A673 (cell line): ENCODE results near the gene PDE6D. TPM values are rescaled to one million over a fixed set of nuclear protein-coding genes. Genes with fewer than 3 reads are reported as not detected.
A peak's percentile ranks its signal among the peaks of the same experiment; 100 is the strongest.

Experiments used
- BruUV-seq: library from RNA; stranded (reverse); fragments of 400-500 nt; replicated peaks from 2 replicates; lab custom pipeline; 2021; lab: Mats Ljungman, UMichigan
- CTCF ChIA-PET: fragments of 300-600 bp; sonication (Branson Sonifier 250); formaldehyde crosslinking; loops from one replicate; lab custom pipeline; 2022; ENCODE audit warnings: antibody characterized with exemption; lab: Charles Lee
- POLR2A ChIA-PET: fragments of 300-600 bp; sonication (Branson Sonifier 250); formaldehyde crosslinking; loops from one replicate; lab custom pipeline; 2022; ENCODE audit warnings: antibody characterized with exemption; ENCODE audit not compliant: low non-redundant PET; lab: Charles Lee
- DNase-seq: peaks from one replicate; pipeline ENCODE4 v3.0.0-alpha.2; 2015; ENCODE audit warnings: low spot score
- H3K27ac ChIP-seq: fragments of 200-600 bp; sonication (generic); 2 replicates; pipeline ENCODE4 v1.5.1; 2016; ENCODE audit warnings: mixed run types, low read depth, mild to moderate bottlenecking, mixed read lengths, antibody characterized with exemption, low read length; ENCODE audit not compliant: poor library complexity, severe bottlenecking
- H3K27me3 ChIP-seq: fragments of 200-600 bp; sonication (generic); replicated peaks from 2 replicates; pipeline ENCODE4 v1.6.1; 2017; ENCODE audit warnings: mixed run types, low read depth, mild to moderate bottlenecking, mixed read lengths, antibody characterized with exemption, low read length; ENCODE audit not compliant: insufficient read depth, poor library complexity
- H3K36me3 ChIP-seq: fragments of 200-600 bp; sonication (generic); 2 replicates; pipeline ENCODE4 v1.6.1; 2016; ENCODE audit warnings: mixed run types, mild to moderate bottlenecking, mixed read lengths, antibody characterized with exemption, low read length; ENCODE audit not compliant: insufficient read depth, poor library complexity, severe bottlenecking
- H3K4me1 ChIP-seq: fragments of 200-600 bp; sonication (generic); 2 replicates; pipeline ENCODE4 v1.6.1; 2017; ENCODE audit warnings: mixed run types, mild to moderate bottlenecking, mixed read lengths, antibody characterized with exemption, low read length; ENCODE audit not compliant: insufficient read depth, poor library complexity, severe bottlenecking
- H3K4me3 ChIP-seq: fragments of 200-600 bp; sonication (generic); 2 replicates; pipeline ENCODE4 v1.5.1; 2016; ENCODE audit warnings: low read depth, mixed run types, mild to moderate bottlenecking, mixed read lengths, low read length; ENCODE audit not compliant: poor library complexity, severe bottlenecking
- H3K9me3 ChIP-seq: fragments of 200-600 bp; sonication (generic); 2 replicates; pipeline ENCODE4 v1.6.1; 2016; ENCODE audit warnings: mixed run types, low read depth, mild to moderate bottlenecking, mixed read lengths, antibody characterized with exemption, low read length; ENCODE audit not compliant: poor library complexity, severe bottlenecking
- EZH2 ChIP-seq: fragments of 200-600 bp; sonication (generic); IDR thresholded peaks from 2 replicates; pipeline ENCODE4 v1.6.1; 2017; ENCODE audit warnings: borderline replicate concordance, low read depth, mild to moderate bottlenecking, mixed read lengths, antibody characterized with exemption, low read length; ENCODE audit not compliant: poor library complexity, severe bottlenecking
- intact Hi-C: fragments of 100-400 bp; cut with micrococcal nuclease; formaldehyde crosslinking; loops from one replicate; pipeline ENCODE4 v1.10.0; 2022; ENCODE audit not compliant: unreplicated experiment
- total RNA-seq: library from RNA; stranded (reverse); gene quantifications from 2 replicates; pipeline ENCODE4 v1.2.3, GENCODE V29; 2021
- TF ChIP-seq, protein P1 (sequence below): fragments of 300-800, 200-600 bp; sonication (generic); conservative IDR thresholded peaks from 2 replicates; pipeline ENCODE4 v1.5.1; 2017; ENCODE audit warnings: low read depth, mild to moderate bottlenecking, antibody characterized with exemption, low read length, moderate library complexity, mixed read lengths

PDE6D gene
- total RNA-seq, 1 experiment from 2014 or later, result 19.7 TPM

DNA sequence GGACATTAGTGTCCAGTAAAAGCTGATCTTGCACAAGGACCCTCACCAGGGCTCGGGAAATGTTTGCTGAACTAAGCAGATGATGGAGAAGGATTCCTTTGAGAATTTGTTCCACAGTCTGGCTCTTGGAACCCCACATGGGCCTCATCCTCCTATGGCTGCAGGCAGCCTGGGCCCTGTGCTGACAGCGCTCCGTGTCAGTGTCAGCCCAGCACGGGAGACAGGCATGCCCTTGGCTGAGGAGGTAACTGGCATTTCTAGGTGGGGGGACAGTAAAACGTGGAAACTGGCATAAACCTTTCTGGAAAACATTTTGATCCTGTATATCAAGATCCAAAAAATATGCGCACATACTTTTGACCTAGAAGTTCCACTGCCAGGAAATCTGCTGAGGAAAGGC, 62.3 kb downstream of the PDE6D start:
- no TSS peak for BruUV-seq
- DNase-seq, result no peak

DNA sequence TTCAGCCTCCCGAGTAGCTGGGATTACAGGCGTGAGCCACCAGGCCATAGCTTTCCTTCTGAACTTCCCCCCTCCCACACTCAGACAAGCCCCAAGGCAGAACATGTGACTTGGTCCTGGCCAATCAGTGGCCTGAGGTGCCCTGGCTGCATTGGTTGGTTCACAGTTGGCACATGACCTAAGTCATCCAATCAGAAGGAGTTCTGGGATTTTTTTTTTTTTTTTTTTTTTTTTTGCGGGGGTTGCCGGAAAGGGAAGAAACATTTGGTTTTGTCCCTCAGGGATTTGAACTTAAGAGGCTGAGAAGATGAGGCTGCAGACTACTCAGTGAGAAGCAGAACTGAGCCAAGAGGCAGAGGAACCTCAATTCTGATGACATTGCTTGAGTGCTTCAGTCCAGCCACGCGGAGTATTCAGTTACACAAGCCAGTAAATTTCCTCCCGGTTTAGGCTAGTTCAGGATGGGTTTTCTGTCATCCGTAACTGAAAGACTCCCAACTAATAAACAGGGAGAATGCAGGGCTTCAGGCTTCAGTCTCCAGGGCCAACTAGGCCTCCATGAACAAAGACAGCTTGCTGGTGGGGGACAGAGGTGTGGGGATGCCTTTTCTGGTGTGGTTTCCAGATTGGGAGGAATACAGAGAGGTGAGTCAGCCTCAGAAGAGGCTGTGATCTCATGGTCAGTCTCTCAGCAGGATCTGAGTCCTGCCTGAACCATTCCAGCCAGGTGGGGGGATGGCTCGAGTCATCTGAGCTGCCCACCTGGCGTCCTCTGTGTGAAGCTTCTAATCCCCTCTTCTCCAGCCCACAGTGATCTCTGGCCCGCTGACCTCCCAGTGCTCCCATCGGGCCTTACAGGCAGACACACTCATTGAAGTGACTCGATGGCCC, 63.6 kb downstream of the PDE6D start:
- Histone ChIP-seq H3K9me3 (no peaks in the 10 kb centered on the region), H3K27ac (peak overlapping the region; percentile 68), H3K36me3 (peaks cover 14% of the 10 kb centered on the region), H3K4me1 (peaks cover 10% of the 10 kb centered on the region), H3K4me3 (no peak overlapping the region), H3K27me3 (no peaks in the 10 kb centered on the region)
- no TSS peak for BruUV-seq
- no peak for TF ChIP-seq EZH2
- TF ChIP-seq, protein P1, sequence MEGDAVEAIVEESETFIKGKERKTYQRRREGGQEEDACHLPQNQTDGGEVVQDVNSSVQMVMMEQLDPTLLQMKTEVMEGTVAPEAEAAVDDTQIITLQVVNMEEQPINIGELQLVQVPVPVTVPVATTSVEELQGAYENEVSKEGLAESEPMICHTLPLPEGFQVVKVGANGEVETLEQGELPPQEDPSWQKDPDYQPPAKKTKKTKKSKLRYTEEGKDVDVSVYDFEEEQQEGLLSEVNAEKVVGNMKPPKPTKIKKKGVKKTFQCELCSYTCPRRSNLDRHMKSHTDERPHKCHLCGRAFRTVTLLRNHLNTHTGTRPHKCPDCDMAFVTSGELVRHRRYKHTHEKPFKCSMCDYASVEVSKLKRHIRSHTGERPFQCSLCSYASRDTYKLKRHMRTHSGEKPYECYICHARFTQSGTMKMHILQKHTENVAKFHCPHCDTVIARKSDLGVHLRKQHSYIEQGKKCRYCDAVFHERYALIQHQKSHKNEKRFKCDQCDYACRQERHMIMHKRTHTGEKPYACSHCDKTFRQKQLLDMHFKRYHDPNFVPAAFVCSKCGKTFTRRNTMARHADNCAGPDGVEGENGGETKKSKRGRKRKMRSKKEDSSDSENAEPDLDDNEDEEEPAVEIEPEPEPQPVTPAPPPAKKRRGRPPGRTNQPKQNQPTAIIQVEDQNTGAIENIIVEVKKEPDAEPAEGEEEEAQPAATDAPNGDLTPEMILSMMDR, result no peak
- ChIA-PET POLR2A (interaction anchor here (1.0 kb wide), 1 partner anchor 9 kb away, joined by 4 read pairs; the partner anchor contains the start of gene PTMA), CTCF (interaction anchor here (0.6 to 0.7 kb wide), 2 partner anchors 11 to 12 kb away, joined by 4 read pairs; no protein-coding TSS in a partner anchor)
- peak; percentile 83 for DNase-seq
- intact Hi-C loops, result loop anchor here (5.0 kb wide), 1 partner anchor 65 kb away; the partner anchor contains the start of gene PDE6D

More for the DNA sequence above, 62.3 kb downstream of the PDE6D start:
- H3K36me3 ChIP-seq, result peaks cover 6% of the 10 kb centered on the region
- peaks cover 3% of the 10 kb centered on the region for H3K4me1 ChIP-seq
- H3K27me3 ChIP-seq, result no peaks in the 10 kb centered on the region
- intact Hi-C loops, result loop anchor here (5.0 kb wide), 1 partner anchor 64 kb away; the partner anchor contains the start of gene PDE6D
- no peak overlapping the region for H3K4me3 ChIP-seq
- no peak for TF ChIP-seq EZH2
- TF ChIP-seq, protein P1, result no peak
- H3K9me3 ChIP-seq, result no peaks in the 10 kb centered on the region
- POLR2A ChIA-PET, result no interaction called here
- H3K27ac ChIP-seq, result no peak overlapping the region
- CTCF ChIA-PET, result no interaction called here

DNA sequence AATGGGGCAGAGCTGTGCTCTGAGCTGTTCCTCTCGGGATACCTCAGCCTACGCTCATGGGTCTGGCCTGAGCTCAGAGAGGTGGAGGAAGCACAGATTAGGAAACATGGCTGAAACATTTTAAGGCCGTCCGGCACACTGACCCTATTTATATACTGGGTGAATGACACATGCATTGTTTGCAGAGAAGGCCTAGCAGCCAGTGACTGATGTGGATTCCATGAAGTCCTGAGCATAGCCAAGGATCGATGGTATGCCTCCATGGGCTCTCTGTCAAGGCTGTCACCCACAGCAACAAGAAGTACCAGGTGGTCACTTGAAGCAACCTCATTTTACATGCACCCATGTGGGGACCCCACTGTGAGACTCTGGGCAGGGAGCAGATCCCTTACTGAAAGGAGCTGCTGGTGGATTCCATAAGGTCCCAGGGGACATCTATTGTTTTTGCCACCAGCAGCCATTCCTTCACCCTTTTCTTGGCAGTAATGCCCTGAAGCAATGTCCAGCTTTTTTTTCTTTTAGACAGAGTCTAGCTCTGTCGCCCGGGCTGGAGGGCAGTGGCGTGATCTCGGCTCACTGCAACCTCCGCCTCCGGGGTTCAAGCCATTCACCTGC, 64.3 kb downstream of the PDE6D start:
- intact Hi-C loops, result loop anchor here (5.0 kb wide), 1 partner anchor 66 kb away; the partner anchor contains the start of gene PDE6D
- TF ChIP-seq, protein P1, result no peak
- TF ChIP-seq EZH2, result no peak
- ChIA-PET POLR2A (interaction anchor here (1.0 kb wide), 1 partner anchor 9 kb away, joined by 4 read pairs; the partner anchor contains the start of gene PTMA), CTCF (interaction anchor here (0.6 to 3.8 kb wide), 3 partner anchors 10 to 39 kb away, joined by 4 to 30 read pairs (median 4); no protein-coding TSS in a partner anchor)
- Histone ChIP-seq H3K27ac (peak overlapping the region; percentile 27), H3K4me3 (no peak overlapping the region), H3K9me3 (no peaks in the 10 kb centered on the region), H3K36me3 (peaks cover 21% of the 10 kb centered on the region), H3K4me1 (peaks cover 17% of the 10 kb centered on the region), H3K27me3 (no peaks in the 10 kb centered on the region)
- no TSS peak for BruUV-seq
- peak; percentile 33 for DNase-seq
